Neural progenitor cell (in vitro differentiated cells): Measurements from ENCODE around the gene AUNIP. TPM values are rescaled to one million over a fixed set of nuclear protein-coding genes. Genes with fewer than 3 reads are reported as not detected.
A peak's percentile ranks its signal among the peaks of the same experiment; 100 is the strongest.

Experiments
- DNase-seq: peaks from one replicate; pipeline ENCODE4 v3.0.0-alpha.2; 2016; ENCODE audit warnings: low spot score
- H2AFZ ChIP-seq: fragments of 200-600 bp; sonication (generic); replicated peaks from 2 replicates; pipeline ENCODE4 v1.6.1; 2016; ENCODE audit warnings: antibody characterized with exemption
- H3F3A ChIP-seq: fragments of 200-600 bp; sonication (generic); 2 replicates; pipeline ENCODE4 v1.6.1; 2016; ENCODE audit warnings: antibody characterized with exemption, low read depth
- H3K27ac ChIP-seq: fragments of 200-600 bp; sonication (generic); 2 replicates; pipeline ENCODE4 v1.5.1; 2016; ENCODE audit warnings: mild to moderate bottlenecking
- H3K27me3 ChIP-seq: fragments of 200-600 bp; sonication (generic); 2 replicates; pipeline ENCODE4 v1.6.1; 2016; ENCODE audit warnings: mild to moderate bottlenecking, moderate library complexity
- H3K36me3 ChIP-seq: fragments of 200-600 bp; sonication (generic); 2 replicates; pipeline ENCODE4 v1.5.1; 2016
- H3K4me1 ChIP-seq: fragments of 200-600 bp; sonication (generic); 2 replicates; pipeline ENCODE4 v1.6.1; 2016; ENCODE audit warnings: mixed run types
- H3K4me2 ChIP-seq: fragments of 200-600 bp; sonication (generic); 2 replicates; pipeline ENCODE4 v1.6.1; 2016
- H3K4me3 ChIP-seq: fragments of 200-600 bp; sonication (generic); 2 replicates; pipeline ENCODE4 v1.5.1; 2016
- H3K79me2 ChIP-seq: fragments of 200-600 bp; sonication (generic); 2 replicates; pipeline ENCODE4 v1.6.1; 2016; ENCODE audit warnings: low read depth
- H3K9ac ChIP-seq: fragments of 200-600 bp; sonication (generic); 2 replicates; pipeline ENCODE4 v1.6.1; 2016
- H3K9me3 ChIP-seq: fragments of 200-600 bp; sonication (generic); 2 replicates; pipeline ENCODE4 v1.5.1; 2016; ENCODE audit warnings: low read depth
- H4K20me1 ChIP-seq: fragments of 200-600 bp; sonication (generic); 2 replicates; pipeline ENCODE4 v1.6.1; 2016; ENCODE audit warnings: low read depth
- H3K27ac Mint-ChIP-seq: 3 replicates; pipeline ENCODE4 v1.8.0; 2021; ENCODE audit warnings: mixed read lengths
- H3K27me3 Mint-ChIP-seq: 2 replicates; pipeline ENCODE4 v1.8.0; 2022; ENCODE audit warnings: low read depth, mild to moderate bottlenecking, inconsistent platforms, moderate library complexity, mixed read lengths; ENCODE audit not compliant: insufficient read depth
- H3K36me3 Mint-ChIP-seq: 3 replicates; pipeline ENCODE4 v1.8.0; 2021; ENCODE audit warnings: mixed read lengths
- H3K4me1 Mint-ChIP-seq: 3 replicates; pipeline ENCODE4 v1.8.0; 2021; ENCODE audit warnings: mixed read lengths
- H3K4me3 Mint-ChIP-seq: 3 replicates; pipeline ENCODE4 v1.8.0; 2021; ENCODE audit warnings: mild to moderate bottlenecking, moderate library complexity, mixed read lengths
- H3K9me3 Mint-ChIP-seq: 3 replicates; pipeline ENCODE4 v1.8.0; 2020; ENCODE audit warnings: mixed read lengths
- EZH2 ChIP-seq: fragments of 200-600 bp; sonication (generic); IDR thresholded peaks from 2 replicates; pipeline ENCODE4 v1.6.1; 2017; ENCODE audit warnings: antibody characterized with exemption, mild to moderate bottlenecking, moderate library complexity
- EZH2phosphoT487 ChIP-seq: fragments of 200-600 bp; sonication (generic); IDR thresholded peaks from 2 replicates; pipeline ENCODE4 v1.6.1; 2017; ENCODE audit warnings: antibody characterized with exemption
- total RNA-seq: library from RNA; depleted of rRNA; stranded (reverse); fragments of >200 nt; gene quantifications from 2 replicates; pipeline ENCODE4 v1.2.3, GENCODE V29; 2015; ENCODE audit warnings: low replicate concordance
- TF ChIP-seq, protein P1 (sequence below): fragments of 200-600 bp; sonication (generic); IDR thresholded peaks from 2 replicates; pipeline ENCODE4 v1.5.1; 2017; ENCODE audit warnings: antibody characterized with exemption, mild to moderate bottlenecking

The AUNIP gene
- total RNA-seq, 1 donor from 2014 or later = 15.2 TPM

DNA sequence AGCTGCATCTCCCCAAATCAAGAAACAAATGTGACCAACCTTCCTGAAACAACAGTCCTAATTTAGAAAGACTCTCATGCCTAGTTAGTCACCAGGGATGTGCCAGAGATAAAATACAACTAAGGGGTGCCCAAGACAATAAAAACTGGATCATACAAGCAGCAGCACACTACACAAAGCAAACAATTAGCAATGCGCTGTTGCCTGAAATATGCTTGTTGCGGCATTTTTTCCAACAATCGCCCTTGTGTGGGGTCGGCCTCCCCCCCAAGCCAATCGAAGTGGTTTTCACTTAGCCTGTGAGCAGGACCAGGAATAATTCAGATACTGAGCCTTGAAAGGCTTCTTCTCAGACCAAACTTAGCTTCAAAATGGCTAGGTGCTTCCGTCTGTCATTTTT is 48.3 kb upstream of the AUNIP start:
- Histone ChIP-seq H3K36me3 (peaks cover 11% of the 10 kb centered on the region), H3K27me3 (no peaks in the 10 kb centered on the region), H3K4me3 (no peak overlapping the region), H4K20me1 (peaks cover 26% of the 10 kb centered on the region), H3K9me3 (no peaks in the 10 kb centered on the region), H3K4me2 (no peak overlapping the region), H2AFZ (no peak overlapping the region), H3K27ac (no peak overlapping the region), H3F3A (peaks cover 39% of the 10 kb centered on the region), H3K9ac (no peak overlapping the region), H3K79me2 (peaks cover 28% of the 10 kb centered on the region), H3K4me1 (peaks cover 28% of the 10 kb centered on the region)
- peaks cover 18% of the 10 kb centered on the region for H3K36me3 Mint-ChIP-seq
- peak overlapping the region; percentile 90 for H3K4me3 Mint-ChIP-seq
- DNase-seq = no peak
- TF ChIP-seq, protein P1, sequence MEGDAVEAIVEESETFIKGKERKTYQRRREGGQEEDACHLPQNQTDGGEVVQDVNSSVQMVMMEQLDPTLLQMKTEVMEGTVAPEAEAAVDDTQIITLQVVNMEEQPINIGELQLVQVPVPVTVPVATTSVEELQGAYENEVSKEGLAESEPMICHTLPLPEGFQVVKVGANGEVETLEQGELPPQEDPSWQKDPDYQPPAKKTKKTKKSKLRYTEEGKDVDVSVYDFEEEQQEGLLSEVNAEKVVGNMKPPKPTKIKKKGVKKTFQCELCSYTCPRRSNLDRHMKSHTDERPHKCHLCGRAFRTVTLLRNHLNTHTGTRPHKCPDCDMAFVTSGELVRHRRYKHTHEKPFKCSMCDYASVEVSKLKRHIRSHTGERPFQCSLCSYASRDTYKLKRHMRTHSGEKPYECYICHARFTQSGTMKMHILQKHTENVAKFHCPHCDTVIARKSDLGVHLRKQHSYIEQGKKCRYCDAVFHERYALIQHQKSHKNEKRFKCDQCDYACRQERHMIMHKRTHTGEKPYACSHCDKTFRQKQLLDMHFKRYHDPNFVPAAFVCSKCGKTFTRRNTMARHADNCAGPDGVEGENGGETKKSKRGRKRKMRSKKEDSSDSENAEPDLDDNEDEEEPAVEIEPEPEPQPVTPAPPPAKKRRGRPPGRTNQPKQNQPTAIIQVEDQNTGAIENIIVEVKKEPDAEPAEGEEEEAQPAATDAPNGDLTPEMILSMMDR = no peak
- no peak for TF ChIP-seq EZH2
- TF ChIP-seq EZH2phosphoT487 = no peak
- H3K27me3 Mint-ChIP-seq = peaks cover 5% of the 10 kb centered on the region
- no peak overlapping the region for H3K27ac Mint-ChIP-seq
- H3K4me1 Mint-ChIP-seq = peaks cover 40% of the 10 kb centered on the region
- H3K9me3 Mint-ChIP-seq = peaks cover 5% of the 10 kb centered on the region

DNA sequence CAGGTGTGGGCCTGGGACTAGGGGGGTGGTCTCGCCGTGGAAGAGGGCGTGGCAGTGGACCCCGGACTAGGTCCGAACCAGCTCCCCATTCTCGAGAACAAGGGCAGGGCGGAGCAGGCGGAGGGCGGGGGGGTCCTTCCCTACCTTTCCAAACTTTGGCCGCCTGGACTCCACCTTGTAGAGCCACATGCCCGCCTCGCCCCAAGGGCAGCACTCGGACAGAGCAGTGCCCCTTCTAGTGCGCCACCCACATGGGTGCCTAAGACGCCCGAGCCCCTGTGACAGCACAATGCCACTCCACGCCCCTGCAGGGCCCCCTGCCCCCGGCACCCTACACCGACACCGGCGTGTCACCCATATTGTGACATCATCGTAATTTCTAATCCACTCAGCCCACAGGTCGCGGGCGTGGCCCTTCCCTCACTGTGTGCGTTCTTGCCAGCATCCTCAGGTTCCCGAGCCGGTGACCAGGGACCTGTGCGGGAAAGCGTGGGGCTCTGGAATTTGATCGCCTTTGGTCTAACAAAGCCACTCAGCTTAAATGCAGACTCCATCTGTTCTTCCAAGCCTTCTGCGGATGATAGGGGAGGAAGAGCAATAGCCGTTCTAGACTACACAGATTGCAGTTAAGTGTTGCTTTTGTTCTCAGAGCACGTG is 47.5 kb upstream of the AUNIP start:
- H2AFZ ChIP-seq = peak overlapping the region; percentile 65
- Mint-ChIP-seq H3K27me3 (peaks cover 5% of the 10 kb centered on the region), H3K4me3 (peak overlapping the region; percentile 90), H3K9me3 (peaks cover 5% of the 10 kb centered on the region), H3K36me3 (peaks cover 20% of the 10 kb centered on the region), H3K27ac (peak overlapping the region; percentile 95), H3K4me1 (peaks cover 42% of the 10 kb centered on the region)
- H3F3A ChIP-seq = peaks cover 46% of the 10 kb centered on the region
- no peak overlapping the region for H3K9ac ChIP-seq
- H3K9me3 ChIP-seq = no peaks in the 10 kb centered on the region
- peak; percentile 74 for DNase-seq
- H3K27ac ChIP-seq = no peak overlapping the region
- no peaks in the 10 kb centered on the region for H3K27me3 ChIP-seq
- H3K79me2 ChIP-seq = peaks cover 36% of the 10 kb centered on the region
- peak overlapping the region; percentile 88 for H3K4me2 ChIP-seq
- TF ChIP-seq EZH2phosphoT487 (no peak), EZH2 (no peak)
- TF ChIP-seq, protein P1 = no peak
- H4K20me1 ChIP-seq = peaks cover 35% of the 10 kb centered on the region
- H3K4me1 ChIP-seq = peaks cover 31% of the 10 kb centered on the region
- peaks cover 18% of the 10 kb centered on the region for H3K36me3 ChIP-seq
- H3K4me3 ChIP-seq = peak overlapping the region; percentile 90

DNA sequence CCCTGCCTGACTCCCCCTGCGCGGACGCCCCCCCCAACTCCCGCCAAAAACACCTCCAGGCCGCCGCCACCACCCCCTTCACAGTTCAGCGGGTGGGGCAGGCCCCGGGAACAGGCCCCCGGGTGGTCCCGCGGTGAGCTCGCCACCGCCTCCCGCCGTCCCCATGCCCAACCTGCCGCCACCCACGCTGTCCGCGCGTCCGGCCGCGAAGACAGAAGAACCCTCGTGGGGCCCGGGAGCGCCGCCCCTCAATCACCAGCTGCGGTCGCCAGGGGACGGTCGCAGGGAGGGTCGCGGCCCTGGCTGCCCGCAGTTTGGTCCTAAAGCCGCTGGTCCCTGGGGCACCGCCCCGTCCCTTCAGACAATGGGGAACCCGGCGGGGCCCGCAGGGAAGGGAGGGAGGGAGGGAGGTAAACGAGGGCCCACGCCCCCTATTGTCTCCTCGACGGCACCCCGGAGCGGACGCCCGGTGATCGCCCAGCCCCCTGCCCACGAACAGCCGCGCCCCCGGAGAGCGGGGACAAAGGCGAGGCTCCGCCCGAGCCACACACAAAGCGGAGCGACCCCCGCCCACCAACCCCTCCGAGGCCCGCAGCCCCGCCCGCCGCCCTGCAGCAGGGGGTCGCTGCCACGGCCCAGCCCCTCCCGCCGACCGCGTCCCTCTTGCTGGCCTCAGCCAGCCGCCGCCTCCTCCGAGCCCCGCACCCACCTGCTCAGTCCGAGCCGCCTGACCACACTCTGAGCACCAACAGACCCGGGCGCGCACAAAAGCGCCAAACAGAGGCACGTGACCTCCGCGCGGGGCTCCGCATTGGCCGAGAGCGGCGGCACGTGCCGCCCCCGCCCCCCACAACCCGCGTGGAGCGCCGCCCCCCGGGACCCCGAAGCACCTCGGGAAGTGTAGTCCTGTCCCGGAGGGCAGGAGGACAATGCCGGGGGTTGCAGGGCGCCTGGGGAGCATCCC is 46.7 kb upstream of the AUNIP start, which contains the start of gene STMN1:
STMN1 (minus strand) TSS at position 740 of the 964 bp plus-strand sequence. CDS start 1,743 bp downstream, outside the sequence.
- Mint-ChIP-seq H3K4me1 (peaks cover 48% of the 10 kb centered on the region), H3K9me3 (peaks cover 5% of the 10 kb centered on the region), H3K27me3 (peaks cover 5% of the 10 kb centered on the region), H3K4me3 (peak within 1 kb of the TSS; percentile 94), H3K36me3 (peaks cover 26% of the 10 kb centered on the region), H3K27ac (peak within 1 kb of the TSS; percentile 95)
- Histone ChIP-seq H2AFZ (peak within 1 kb of the TSS; percentile 65), H3K9ac (peak within 1 kb of the TSS; percentile 67), H3K4me1 (peaks cover 38% of the 10 kb centered on the region), H3K27me3 (no peaks in the 10 kb centered on the region), H3K79me2 (peaks cover 44% of the 10 kb centered on the region), H4K20me1 (peaks cover 43% of the 10 kb centered on the region), H3K9me3 (no peaks in the 10 kb centered on the region), H3K4me3 (peak within 1 kb of the TSS; percentile 90), H3K4me2 (peak within 1 kb of the TSS; percentile 88), H3F3A (peaks cover 53% of the 10 kb centered on the region), H3K27ac (peak within 1 kb of the TSS; percentile 90), H3K36me3 (peaks cover 23% of the 10 kb centered on the region)
- peak; percentile 98 for DNase-seq
- TF ChIP-seq, protein P1 = no peak
- TF ChIP-seq EZH2 (no peak), EZH2phosphoT487 (no peak)
